Neural cell (in vitro differentiated cells): ENCODE data around the gene CYB5A.

ENCODE experiments used
- CTCF ChIP-seq: fragments of 450-650 bp; IDR thresholded peaks from 2 replicates; pipeline ENCODE4 v1.5.1; 2014; ENCODE audit warnings: antibody characterized with exemption, mild to moderate bottlenecking, moderate library complexity; ENCODE audit not compliant: poor library complexity, severe bottlenecking
- EZH2 ChIP-seq: fragments of 200-600, 300-800 bp; shearing (Covaris generic), sonication (generic); IDR thresholded peaks from 2 replicates; pipeline ENCODE4 v1.6.1; 2014; ENCODE audit warnings: antibody characterized with exemption, low read length, borderline replicate concordance, mild to moderate bottlenecking; ENCODE audit not compliant: insufficient read depth, poor library complexity, severe bottlenecking
- MXI1 ChIP-seq: fragments of 450-650 bp; conservative IDR thresholded peaks from 2 replicates; pipeline ENCODE4 v1.6.1; 2014; ENCODE audit warnings: antibody characterized with exemption, mild to moderate bottlenecking; ENCODE audit not compliant: poor library complexity, severe bottlenecking
- RAD21 ChIP-seq: fragments of 450-650 bp; conservative IDR thresholded peaks from 2 replicates; pipeline ENCODE4 v1.6.1; 2014; ENCODE audit warnings: antibody characterized with exemption, mild to moderate bottlenecking, moderate library complexity
- REST ChIP-seq: IDR thresholded peaks from 2 replicates; pipeline ENCODE4 v1.6.1; 2012; ENCODE audit warnings: borderline replicate concordance

- TF ChIP-seq EZH2 (no peak), CTCF (no peak), REST (no peak), RAD21 (no peak), MXI1 (no peak)
Measured at GRCh38 chr18:74311000-74311399, 19.2 kb upstream of the CYB5A start.
